NOMO-1 treated with dmso at 0.1 percent for 144 hours (cell line): ENCODE results near the gene EFCAB7.
A peak's percentile ranks its signal among the peaks of the same experiment; 100 is the strongest.

Source experiments
- DNase-seq: peaks from one replicate; lab custom pipeline; 2025; ENCODE audit not compliant: unreplicated experiment; lab: John Stamatoyannopoulos, UW

Gene EFCAB7

GRCh38 chr1:63601061-63601460, 77.7 kb downstream of the EFCAB7 start:
- DNase-seq = no peak

- no peak for DNase-seq
These were observed 78.1 kb downstream of the EFCAB7 start for GRCh38 chr1:63601463-63601862.

GRCh38 chr1:63601912-63602311, 78.6 kb downstream of the EFCAB7 start:
- no peak for DNase-seq

- no peak for DNase-seq
These were observed 79.3 kb downstream of the EFCAB7 start for GRCh38 chr1:63602629-63603028.

- DNase-seq = no peak
These were observed 80.5 kb downstream of the EFCAB7 start for GRCh38 chr1:63603810-63604209.

- DNase-seq = no peak
These were observed 84.0 kb downstream of the EFCAB7 start for GRCh38 chr1:63607322-63607721.

- no peak for DNase-seq
These were observed 87.9 kb downstream of the EFCAB7 start for GRCh38 chr1:63611231-63611630.

- no peak for DNase-seq
These were observed 89.2 kb downstream of the EFCAB7 start for GRCh38 chr1:63612564-63612963.

- no peak for DNase-seq
These were observed 89.6 kb downstream of the EFCAB7 start for GRCh38 chr1:63612971-63613370.

- peak; percentile 9 for DNase-seq
These were observed 92.6 kb downstream of the EFCAB7 start for GRCh38 chr1:63615768-63616420.

- no peak for DNase-seq
These were observed 94.1 kb downstream of the EFCAB7 start for GRCh38 chr1:63617450-63617849.

GRCh38 chr1:63618011-63618410, 94.7 kb downstream of the EFCAB7 start:
- DNase-seq = no peak

GRCh38 chr1:63619558-63619957, 96.2 kb downstream of the EFCAB7 start:
- DNase-seq = no peak

GRCh38 chr1:63620671-63621070, 97.3 kb downstream of the EFCAB7 start:
- DNase-seq = no peak

GRCh38 chr1:63621075-63621474, 97.8 kb downstream of the EFCAB7 start:
- DNase-seq = no peak

- no peak for DNase-seq
These were observed 98.4 kb downstream of the EFCAB7 start for GRCh38 chr1:63621698-63622097.
